MM.1S (cell line): ENCODE data around the gene RNASEL.

Experiments used
- DNase-seq: peaks from one replicate; pipeline ENCODE4 v3.0.0-alpha.2; 2015
- H2AFZ ChIP-seq: fragments of 300-600 bp; sonication (generic); 2 replicates; pipeline ENCODE4 v1.6.0; 2016; ENCODE audit warnings: antibody characterized with exemption, low read length
- H3F3A ChIP-seq: fragments of 300-600 bp; sonication (generic); 2 replicates; pipeline ENCODE4 v1.6.1; 2016; ENCODE audit warnings: mild to moderate bottlenecking, antibody characterized with exemption, low read length, moderate library complexity, mixed read lengths; ENCODE audit not compliant: insufficient read depth
- H3K27ac ChIP-seq: fragments of 300-600 bp; sonication (generic); 2 replicates; pipeline ENCODE4 v1.5.1; 2016; ENCODE audit warnings: mild to moderate bottlenecking, low read length
- H3K27me3 ChIP-seq: fragments of 300-600 bp; sonication (generic); replicated peaks from 2 replicates; pipeline ENCODE4 v1.6.0; 2016; ENCODE audit warnings: low read length; ENCODE audit not compliant: insufficient read depth
- H3K36me3 ChIP-seq: fragments of 300-600 bp; sonication (generic); replicated peaks from 2 replicates; pipeline ENCODE4 v1.6.1; 2016; ENCODE audit warnings: mild to moderate bottlenecking, low read length, mixed read lengths; ENCODE audit not compliant: insufficient read depth
- H3K4me1 ChIP-seq: fragments of 300-600 bp; sonication (generic); 2 replicates; pipeline ENCODE4 v1.6.1; 2016; ENCODE audit warnings: low read length, mixed read lengths
- H3K4me2 ChIP-seq: fragments of 300-600 bp; sonication (generic); 2 replicates; pipeline ENCODE4 v1.6.0; 2016; ENCODE audit warnings: low read depth, low read length
- H3K4me3 ChIP-seq: fragments of 300-600 bp; sonication (generic); 2 replicates; pipeline ENCODE4 v1.5.1; 2016; ENCODE audit warnings: low read length, mixed read lengths
- H3K79me2 ChIP-seq: fragments of 300-600 bp; sonication (generic); 2 replicates; pipeline ENCODE4 v1.6.1; 2016; ENCODE audit warnings: mixed run types, low read length, mixed read lengths
- H3K9ac ChIP-seq: fragments of 300-600 bp; sonication (generic); 2 replicates; pipeline ENCODE4 v1.6.1; 2016; ENCODE audit warnings: low read length, mixed read lengths
- H3K9me2 ChIP-seq: fragments of 300-600 bp; sonication (generic); replicated peaks from 2 replicates; pipeline ENCODE4 v1.6.1; 2016; ENCODE audit warnings: mild to moderate bottlenecking, low read length, mixed read lengths; ENCODE audit not compliant: insufficient read depth
- H3K9me3 ChIP-seq: fragments of 300-600 bp; sonication (generic); replicated peaks from 2 replicates; pipeline ENCODE4 v1.6.1; 2016; ENCODE audit warnings: mild to moderate bottlenecking, low read length, mixed read lengths; ENCODE audit not compliant: insufficient read depth
- H4K20me1 ChIP-seq: fragments of 300-600 bp; sonication (generic); 2 replicates; pipeline ENCODE4 v1.6.1; 2016; ENCODE audit warnings: mild to moderate bottlenecking, low read length, moderate library complexity, mixed read lengths; ENCODE audit not compliant: insufficient read depth
- EZH2 ChIP-seq: fragments of 300-600 bp; sonication (generic); optimal IDR thresholded peaks from 2 replicates; pipeline ENCODE3; 2017; ENCODE audit warnings: low read depth, mild to moderate bottlenecking, antibody characterized with exemption, low read length, mixed read lengths
- EZH2phosphoT487 ChIP-seq: fragments of 300-600 bp; sonication (generic); IDR thresholded peaks from 2 replicates; pipeline ENCODE4 v1.6.1; 2018; ENCODE audit warnings: antibody characterized with exemption, low read length
- TF ChIP-seq, protein P1 (sequence below): fragments of 300-600 bp; sonication (generic); IDR thresholded peaks from 2 replicates; pipeline ENCODE4 v1.5.1; 2016; ENCODE audit warnings: antibody characterized with exemption, low read length, mixed read lengths

RNASEL gene

GRCh38 chr1:182604175-182605164 lies 15.4 kb upstream of the RNASEL start, which contains the start of gene RGS16:
Gene RGS16, minus strand, starts transcription at chr1:182604389. Its CDS starts 130 bp downstream, at chr1:182604259.
- H3K79me2 ChIP-seq: peaks cover 13% of the 10 kb centered on the region
- H3K27me3 ChIP-seq: no peaks in the 10 kb centered on the region; the same call in 1 of the 2 replicates
- peak within 1 kb of the TSS; percentile 74 for H3K4me3 ChIP-seq
- H3K9ac ChIP-seq: peak within 1 kb of the TSS; percentile 70
- H3K4me1 ChIP-seq: peaks cover 28% of the 10 kb centered on the region
- TF ChIP-seq EZH2phosphoT487: no peak
- TF ChIP-seq EZH2: no peak
- TF ChIP-seq, protein P1, sequence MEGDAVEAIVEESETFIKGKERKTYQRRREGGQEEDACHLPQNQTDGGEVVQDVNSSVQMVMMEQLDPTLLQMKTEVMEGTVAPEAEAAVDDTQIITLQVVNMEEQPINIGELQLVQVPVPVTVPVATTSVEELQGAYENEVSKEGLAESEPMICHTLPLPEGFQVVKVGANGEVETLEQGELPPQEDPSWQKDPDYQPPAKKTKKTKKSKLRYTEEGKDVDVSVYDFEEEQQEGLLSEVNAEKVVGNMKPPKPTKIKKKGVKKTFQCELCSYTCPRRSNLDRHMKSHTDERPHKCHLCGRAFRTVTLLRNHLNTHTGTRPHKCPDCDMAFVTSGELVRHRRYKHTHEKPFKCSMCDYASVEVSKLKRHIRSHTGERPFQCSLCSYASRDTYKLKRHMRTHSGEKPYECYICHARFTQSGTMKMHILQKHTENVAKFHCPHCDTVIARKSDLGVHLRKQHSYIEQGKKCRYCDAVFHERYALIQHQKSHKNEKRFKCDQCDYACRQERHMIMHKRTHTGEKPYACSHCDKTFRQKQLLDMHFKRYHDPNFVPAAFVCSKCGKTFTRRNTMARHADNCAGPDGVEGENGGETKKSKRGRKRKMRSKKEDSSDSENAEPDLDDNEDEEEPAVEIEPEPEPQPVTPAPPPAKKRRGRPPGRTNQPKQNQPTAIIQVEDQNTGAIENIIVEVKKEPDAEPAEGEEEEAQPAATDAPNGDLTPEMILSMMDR: no peak
- peak within 1 kb of the TSS; percentile 96 for H3K4me2 ChIP-seq
- H3F3A ChIP-seq: peaks cover 5% of the 10 kb centered on the region; the same call in 1 of the 2 replicates
- no peaks in the 10 kb centered on the region for H4K20me1 ChIP-seq
- DNase-seq: peak; percentile 99
- H3K27ac ChIP-seq: no peak within 1 kb of the TSS
- H3K9me3 ChIP-seq: no peaks in the 10 kb centered on the region
- no peaks in the 10 kb centered on the region for H3K9me2 ChIP-seq
- H2AFZ ChIP-seq: peak within 1 kb of the TSS; percentile 73
- H3K36me3 ChIP-seq: no peaks in the 10 kb centered on the region; the same call in 1 of the 2 replicates

- Histone ChIP-seq H4K20me1 (no peaks in the 10 kb centered on the region), H3K9ac (peak overlapping the region; percentile 70), H3K36me3 (no peaks in the 10 kb centered on the region; the same call in 1 of the 2 replicates), H3K9me3 (no peaks in the 10 kb centered on the region), H3K9me2 (no peaks in the 10 kb centered on the region), H3K4me2 (peak overlapping the region; percentile 96), H3K79me2 (peaks cover 13% of the 10 kb centered on the region), H3K4me1 (peaks cover 28% of the 10 kb centered on the region), H2AFZ (peak overlapping the region; percentile 73), H3F3A (peaks cover 5% of the 10 kb centered on the region; the same call in 1 of the 2 replicates), H3K4me3 (peak overlapping the region; percentile 74), H3K27ac (no peak overlapping the region), H3K27me3 (no peaks in the 10 kb centered on the region; the same call in 1 of the 2 replicates)
- peak; percentile 49 for DNase-seq
- TF ChIP-seq EZH2phosphoT487: no peak
- TF ChIP-seq, protein P1: no peak
- no peak for TF ChIP-seq EZH2
Observed at GRCh38 chr1:182603646-182604174, 14.7 kb upstream of the RNASEL start.

DNA sequence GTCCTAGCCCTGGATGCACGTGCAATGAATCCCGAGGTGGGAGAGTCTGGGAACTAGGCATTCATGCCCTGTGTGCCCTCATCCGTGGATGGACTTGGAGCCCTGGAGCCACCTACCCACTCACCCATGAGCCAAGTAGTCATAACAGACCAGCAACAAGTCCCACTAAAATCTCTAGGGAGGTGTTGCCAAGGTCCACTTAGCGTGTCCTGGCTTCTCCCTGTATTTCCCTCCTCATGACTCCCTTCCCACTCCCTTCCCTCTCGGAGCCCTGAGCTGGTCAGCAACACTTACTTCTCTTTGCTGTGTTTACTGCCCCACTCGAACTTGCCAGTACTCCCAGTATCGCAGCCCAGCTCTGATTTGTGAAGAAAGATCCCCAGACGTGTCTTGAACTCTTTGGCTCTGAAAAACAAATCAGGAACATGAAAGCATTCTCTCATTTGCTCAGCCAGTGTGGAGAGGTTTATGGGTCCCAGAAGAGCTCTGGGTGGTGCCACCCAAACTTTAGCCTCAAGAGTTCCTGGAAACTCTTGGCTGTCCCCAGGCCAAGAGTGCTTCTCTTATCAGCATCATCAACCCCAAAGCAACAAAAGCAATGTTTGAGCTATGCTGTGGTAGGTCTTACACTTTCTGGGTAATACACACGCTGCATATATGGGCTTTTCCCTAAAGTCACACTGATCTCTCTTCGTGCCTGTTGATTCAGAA lies 14.0 kb upstream of the RNASEL start:
- Histone ChIP-seq H3K4me2 (peak overlapping the region; percentile 96), H3K27ac (no peak overlapping the region), H3K9me2 (no peaks in the 10 kb centered on the region), H2AFZ (0 out of 2 replicates have a peak overlapping the region, but pooled peaks have one; percentile 73), H3K79me2 (peaks cover 13% of the 10 kb centered on the region), H3K9me3 (no peaks in the 10 kb centered on the region), H3F3A (peaks cover 5% of the 10 kb centered on the region; the same call in 1 of the 2 replicates), H3K36me3 (no peaks in the 10 kb centered on the region; the same call in 1 of the 2 replicates), H3K9ac (peak overlapping the region; percentile 70; the same call in 1 of the 2 replicates), H3K4me1 (peaks cover 28% of the 10 kb centered on the region), H4K20me1 (no peaks in the 10 kb centered on the region), H3K4me3 (peak overlapping the region; percentile 74), H3K27me3 (no peaks in the 10 kb centered on the region; the same call in 1 of the 2 replicates)
- TF ChIP-seq, protein P1: no peak
- TF ChIP-seq EZH2 (no peak), EZH2phosphoT487 (no peak)
- DNase-seq: no peak
